Measurements from ENCODE around the gene PRPSAP1. TPM values are rescaled to one million over a fixed set of nuclear protein-coding genes. Genes with fewer than 3 reads are reported as not detected.

Gene PRPSAP1
- total and polyA plus RNA-seq, 2 of the 8 experiments (the other 6 are each of a cell fraction or from before 2014, with no cell fraction given): 32.0 to 54.2 TPM

GRCh38 chr17:76296186-76296585 is 57.5 kb downstream of the PRPSAP1 start:
- Histone ChIP-seq H4K8ac (ENCODE audit: extremely low read depth, insufficient read depth, low read length) (no peak overlapping the region), H3K9ac (replicated peaks in 1 of 4; ENCODE audit: extremely low read depth in 1 of 4, low read depth in 3 of 4, low read length in 3 of 4) (no peak overlapping the region), H4K20me1 (replicated peaks in 1 of 2; ENCODE audit: control insufficient read depth in 1 of 2, insufficient read depth in 2 of 2, low read length in 2 of 2) (peaks cover 0 to 5% of the 10 kb centered on the region in 2 experiments), H2BK120ac (replicated peaks; ENCODE audit: low read depth, low read length) (no peak overlapping the region), H3K27me3 (replicated peaks in 1 of 4; ENCODE audit: control insufficient read depth in 3 of 4, extremely low read depth in 1 of 4, insufficient read depth in 3 of 4, low read length in 3 of 4) (no peaks in the 10 kb centered on the region), H4K91ac (replicated peaks; ENCODE audit: insufficient read length, low read length) (no peak overlapping the region), H3K9me3 (ENCODE audit: insufficient read depth in 2 of 2, low read depth in 1 of 2, low read length in 1 of 2) (no peaks in the 10 kb centered on the region), H3K23ac (ENCODE audit: insufficient read length) (no peak overlapping the region), H3K4me1 (replicated peaks in 1 of 4; ENCODE audit: control insufficient read depth in 3 of 4, insufficient read depth in 4 of 4, low read length in 3 of 4) (no peaks in the 10 kb centered on the region), H2BK15ac (ENCODE audit: low read length) (no peak overlapping the region), H3K14ac (ENCODE audit: insufficient read length) (no peak overlapping the region), H3K4ac (replicated peaks; ENCODE audit: insufficient read length, low read depth, low read length) (no peak overlapping the region), H3K79me1 (ENCODE audit: low read depth, low read length) (no peaks in the 10 kb centered on the region), H2AFZ (ENCODE audit: low read length) (no peak overlapping the region), H3K4me3 (ENCODE audit: extremely low read depth in 1 of 4, insufficient read depth in 2 of 4, low read depth in 3 of 4, low read length in 4 of 4) (no peak overlapping the region), H4K5ac (ENCODE audit: insufficient read length, low read depth, low read length) (no peak overlapping the region), H2AK5ac (ENCODE audit: low read depth, low read length) (no peak overlapping the region), H2BK5ac (ENCODE audit: low read depth, low read length) (no peak overlapping the region), H3K4me2 (ENCODE audit: insufficient read depth in 1 of 2, low read depth in 2 of 2, low read length in 2 of 2) (no peak overlapping the region), H2BK12ac (ENCODE audit: low read depth, low read length) (no peak overlapping the region), H3K23me2 (ENCODE audit: low read depth, low read length) (no peaks in the 10 kb centered on the region), H2BK20ac (ENCODE audit: low read length) (no peak overlapping the region), H3K18ac (ENCODE audit: extremely low read depth, low read length) (no peak overlapping the region), H3K27ac (ENCODE audit: low read depth, low read length) (no peak overlapping the region), H3K79me2 (ENCODE audit: control insufficient read depth in 1 of 2, insufficient read depth in 2 of 2, low read length in 2 of 2) (no peaks in the 10 kb centered on the region), H3K56ac (replicated peaks; ENCODE audit: insufficient read length, low read depth, low read length) (no peak overlapping the region), H3K36me3 (ENCODE audit: control insufficient read depth in 2 of 4, insufficient read depth in 4 of 4, low read length in 3 of 4) (peaks cover 0 to 4% (median 0%) of the 10 kb centered on the region in 4 experiments; a peak in 1 of 8 replicates)
- 88% methylated on average over 4 of the region's 4 CpGs; no CpG with 5 or more reads in 1 of the 2 experiments for WGBS, 2 experiments (ENCODE audit: extremely low coverage in 1 of 2, insufficient coverage in 1 of 2, insufficient read length in 1 of 2, insufficient replicate concordance in 2 of 2, low coverage in 1 of 2, low lambda C conversion rate in 2 of 2, missing lambda C conversion rate in 1 of 2)
- DNase-seq (ENCODE audit: low read depth in 1 of 2, low spot score in 2 of 2) (no peak), FAIRE-seq (no peak)
- ChIA-PET CTCF (ENCODE audit: partially characterized antibody) (interaction anchor here (0.6 to 7.7 kb wide), 7 partner anchors 8 to 412 kb away, joined by 3 to 76 read pairs (median 5); no protein-coding TSS in a partner anchor), POLR2A (ENCODE audit: partially characterized antibody) (no interaction called here)
- no peak for TF ChIP-seq SAP30 (IDR thresholded peaks at IDR 0.05; ENCODE audit: insufficient read depth, insufficient replicate concordance, low read length)
- no peak for TF ChIP-seq FOSL1 (IDR thresholded peaks at IDR 0.05; ENCODE audit: insufficient read depth, low read depth, low read length)
- TF ChIP-seq HDAC6 (IDR thresholded peaks at IDR 0.05; ENCODE audit: low read depth, low read length): no peak
- no peak for TF ChIP-seq KDM5A (IDR thresholded peaks at IDR 0.05; ENCODE audit: low read length)
- no peak for TF ChIP-seq POU5F1 (IDR thresholded peaks at IDR 0.05; ENCODE audit: low read depth, low read length)
- no peak for TF ChIP-seq TBP (IDR thresholded peaks at IDR 0.05; ENCODE audit: low read depth, low read length)
